Thyroid gland (tissue), 4 donors: Measurements from ENCODE around the gene SERBP1. TPM values are rescaled to one million over a fixed set of nuclear protein-coding genes. Genes with fewer than 3 reads are reported as not detected.

Experiments used
- DNase-seq, 2 donors: peaks; one replicate each; pipeline ENCODE4 v3.0.0-alpha.2; 2019
- H3K27ac ChIP-seq, 3 donors: fragments of 200-600 bp; sonication (generic); 1 replicate in 2 of 3; 2 replicates in 1 of 3; pipeline ENCODE4 v1.5.1; 2016 to 2019; ENCODE audit warnings: mild to moderate bottlenecking in 1 of 3, moderate library complexity in 1 of 3
- H3K27me3 ChIP-seq: fragments of 200-600 bp; sonication (generic); one replicate; pipeline ENCODE4 v1.5.1; 2019
- H3K36me3 ChIP-seq, 2 donors: fragments of 200-600 bp; sonication (generic); one replicate each; pipeline ENCODE4 v1.5.1; 2016 to 2019
- H3K4me1 ChIP-seq, 2 donors: fragments of 200-600 bp; sonication (generic); one replicate each; pipeline ENCODE4 v1.5.1; 2017 to 2019
- H3K4me3 ChIP-seq, 3 donors: fragments of 200-600 bp; sonication (generic); replicated peaks in 1 of 3; 1 replicate in 2 of 3; 2 replicates in 1 of 3; pipeline ENCODE4 v1.5.1; 2016; ENCODE audit warnings: mild to moderate bottlenecking in 1 of 3
- H3K9me3 ChIP-seq: fragments of 200-600 bp; sonication (generic); one replicate; pipeline ENCODE4 v1.5.1; 2017
- CTCF ChIP-seq, 6 experiments: fragments of 200-600 bp in 3 of 6; fragments of 450-650 bp in 3 of 6; sonication (generic) in 3 of 6; IDR thresholded peaks; one replicate each; pipeline ENCODE4 v1.5.1; 2016 to 2019; ENCODE audit warnings: antibody characterized with exemption in 6 of 6, mild to moderate bottlenecking in 2 of 6, inconsistent platforms in 1 of 6, moderate library complexity in 1 of 6
- POLR2A ChIP-seq, 2 donors: fragments of 450-650 bp; IDR thresholded peaks; one replicate each; pipeline ENCODE4 v1.6.1; 2017; ENCODE audit warnings: antibody characterized with exemption in 2 of 2, mild to moderate bottlenecking in 2 of 2, moderate library complexity in 1 of 2
- whole genome bisulfite sequencing, 2 donors: methylation state at CpG; one replicate each; pipeline ENCODE4 v1.1.5; 2017; 5-methylcytosine and 5-hydroxymethylcytosine counted together
- intact Hi-C: fragments of 100-400 bp; cut with DNase I; formaldehyde crosslinking; loops from one replicate; pipeline ENCODE4 v1.15.1; 2023
- total RNA-seq, 4 donors: library from RNA; depleted of rRNA; stranded (reverse); fragments of >200 nt; gene quantifications; one replicate each; pipeline ENCODE4 v1.2.3, GENCODE V29; 2016

The SERBP1 gene
- total RNA-seq, 4 donors from 2014 or later: 185 to 218 (median 204) TPM

GRCh38 chr1:67436511-67437055 is 6.4 kb upstream of the SERBP1 start:
- H3K9me3 ChIP-seq: no peaks in the 10 kb centered on the region
- TF ChIP-seq POLR2A (IDR thresholded peaks at IDR 0.05) (no peak), CTCF (IDR thresholded peaks at IDR 0.05) (no peak)
- no peaks in the 10 kb centered on the region for H3K27me3 ChIP-seq
- no peak for DNase-seq
- intact Hi-C loops: no loop called here
- H3K4me3 ChIP-seq: no peak overlapping the region
- peaks cover 12 to 13% of the 10 kb centered on the region in 2 donors for H3K4me1 ChIP-seq
- WGBS, 2 donors: 93 to 95% methylated on average over 4 of the region's 4 CpGs
- no peaks in the 10 kb centered on the region for H3K36me3 ChIP-seq
- no peak overlapping the region for H3K27ac ChIP-seq

- H3K36me3 ChIP-seq: no peaks in the 10 kb centered on the region
- WGBS, 2 donors: 67 to 71% methylated on average over 2 of the region's 2 CpGs
- no peak overlapping the region for H3K27ac ChIP-seq
- H3K27me3 ChIP-seq: no peaks in the 10 kb centered on the region
- no peak overlapping the region for H3K4me3 ChIP-seq
- DNase-seq: no peak
- no peak for TF ChIP-seq CTCF (IDR thresholded peaks at IDR 0.05)
- no peak for TF ChIP-seq POLR2A (IDR thresholded peaks at IDR 0.05)
- H3K4me1 ChIP-seq: peaks cover 0 to 4% of the 10 kb centered on the region in 2 donors
- no peaks in the 10 kb centered on the region for H3K9me3 ChIP-seq
- intact Hi-C loops: no loop called here
These were observed 4.3 kb upstream of the SERBP1 start for GRCh38 chr1:67434491-67434890.

- H3K4me3 ChIP-seq: no peak overlapping the region
- H3K27ac ChIP-seq: no peak overlapping the region
- H3K4me1 ChIP-seq: peaks cover 0 to 4% of the 10 kb centered on the region in 2 donors
- intact Hi-C loops: no loop called here
- 79% methylated on average over 2 of the region's 2 CpGs for WGBS, 2 donors
- H3K27me3 ChIP-seq: no peaks in the 10 kb centered on the region
- H3K9me3 ChIP-seq: no peaks in the 10 kb centered on the region
- no peak for TF ChIP-seq POLR2A (IDR thresholded peaks at IDR 0.05)
- TF ChIP-seq CTCF (IDR thresholded peaks at IDR 0.05): no peak
- no peaks in the 10 kb centered on the region for H3K36me3 ChIP-seq
- DNase-seq: no peak
These were observed 3.6 kb upstream of the SERBP1 start for GRCh38 chr1:67433837-67434236.

- intact Hi-C loops: no loop called here
- Histone ChIP-seq H3K36me3 (no peaks in the 10 kb centered on the region), H3K27me3 (no peaks in the 10 kb centered on the region), H3K27ac (no peak overlapping the region), H3K4me1 (peaks cover 0 to 4% of the 10 kb centered on the region in 2 donors), H3K4me3 (no peak overlapping the region), H3K9me3 (no peaks in the 10 kb centered on the region)
- TF ChIP-seq POLR2A (IDR thresholded peaks at IDR 0.05) (no peak), CTCF (IDR thresholded peaks at IDR 0.05) (no peak)
- no peak for DNase-seq
- WGBS, 2 donors: 84 to 87% methylated on average over 1 of the region's 1 CpG
These were observed 2.5 kb upstream of the SERBP1 start for GRCh38 chr1:67432745-67433144.

GRCh38 chr1:67431869-67432578 is 1.8 kb upstream of the SERBP1 start:
- Histone ChIP-seq H3K27me3 (no peaks in the 10 kb centered on the region), H3K27ac (no peak overlapping the region), H3K9me3 (no peaks in the 10 kb centered on the region), H3K4me1 (peaks cover 3 to 4% of the 10 kb centered on the region in 2 donors), H3K4me3 (no peak overlapping the region), H3K36me3 (no peaks in the 10 kb centered on the region)
- TF ChIP-seq CTCF (IDR thresholded peaks at IDR 0.05) (no peak), POLR2A (IDR thresholded peaks at IDR 0.05) (no peak)
- intact Hi-C loops: no loop called here
- 57 to 61% methylated on average over 8 of the region's 8 CpGs for WGBS, 2 donors
- no peak for DNase-seq
